GM10248 (cell line): Measurements from ENCODE around the gene DIP2C.

Experiments
- CTCF ChIA-PET: fragments of 300-600 bp; sonication (Branson Sonifier 250); formaldehyde crosslinking; extraction: SDS; loops from one replicate; lab custom pipeline; 2021; ENCODE audit warnings: antibody characterized with exemption; lab: Yijun Ruan, JAX
- POLR2A ChIA-PET: fragments of 350-650 bp; sonication (Branson Sonifier 250); formaldehyde crosslinking; extraction: SDS; loops from one replicate; lab custom pipeline; 2020; ENCODE audit warnings: antibody characterized with exemption; lab: Yijun Ruan, JAX
- DNase-seq: peaks from one replicate; pipeline ENCODE4 v3.0.0; 2012; ENCODE audit errors: extremely low spot score
- CTCF ChIP-seq: IDR thresholded peaks from 2 replicates; pipeline ENCODE4 v1.5.1; 2012; ENCODE audit warnings: mild to moderate bottlenecking, low read depth; ENCODE audit errors: extremely low read depth, missing control alignments, control extremely low read depth

DIP2C gene

GRCh38 chr10:486666-487322, 202.7 kb downstream of the DIP2C start:
- no peak for TF ChIP-seq CTCF
- ChIA-PET CTCF (no interaction called here), POLR2A (no interaction called here)
- DNase-seq, result no peak

- TF ChIP-seq CTCF, result no peak
- POLR2A ChIA-PET, result no interaction called here
- no peak for DNase-seq
- CTCF ChIA-PET, result no interaction called here
Measured at GRCh38 chr10:486206-486605, 203.3 kb downstream of the DIP2C start.

- DNase-seq, result no peak
- ChIA-PET CTCF (no interaction called here), POLR2A (no interaction called here)
- no peak for TF ChIP-seq CTCF
Measured at GRCh38 chr10:485776-486175, 203.7 kb downstream of the DIP2C start.

- DNase-seq, result peak; percentile 43
- CTCF ChIA-PET, result no interaction called here
- POLR2A ChIA-PET, result no interaction called here
- no peak for TF ChIP-seq CTCF
Measured at GRCh38 chr10:484925-485661, 204.4 kb downstream of the DIP2C start.

- ChIA-PET POLR2A (no interaction called here), CTCF (no interaction called here)
- DNase-seq, result peak; percentile 43
- no peak for TF ChIP-seq CTCF
Measured at GRCh38 chr10:484441-484924, 205.0 kb downstream of the DIP2C start.

GRCh38 chr10:483261-483660, 206.2 kb downstream of the DIP2C start:
- no peak for TF ChIP-seq CTCF
- ChIA-PET CTCF (no interaction called here), POLR2A (no interaction called here)
- DNase-seq, result no peak
